ENCODE measurements around the gene GLB1L3.
A peak's percentile ranks its signal among the peaks of the same experiment; 100 is the strongest.

Gene GLB1L3

GRCh38 chr11:134334796-134335571 is 58.8 kb downstream of the GLB1L3 start:
- Histone ChIP-seq H3K36me3 (ENCODE audit: control insufficient read depth in 2 of 2, insufficient read depth in 1 of 2, low read length in 2 of 2) (peaks cover 0 to 3% of the 10 kb centered on the region in 2 experiments; a peak in 1 of 3 replicates), H3K4me1 (ENCODE audit: control insufficient read depth, insufficient read depth, low read length) (no peaks in the 10 kb centered on the region), H3K4me3 (ENCODE audit: low read depth, low read length) (no peak overlapping the region), H3K9me3 (ENCODE audit: control insufficient read depth, insufficient read depth, low read depth, low read length) (no peaks in the 10 kb centered on the region), H3K27ac (ENCODE audit: extremely low read depth, low read depth, low read length) (no peak overlapping the region)
- CTCF ChIA-PET: no interaction called here
- POLR2A ChIA-PET: no interaction called here
- TF ChIP-seq GLIS1 (tag by site-specific recombination; IDR thresholded peaks at IDR 0.05): peak; percentile 45; the same call in 1 of the 2 replicates
- no peak for TF ChIP-seq GLIS2 (tag by site-specific recombination; IDR thresholded peaks at IDR 0.05)
- TF ChIP-seq ZNF521 (tag by site-specific recombination; IDR thresholded peaks at IDR 0.05): no peak
- no peak for TF ChIP-seq ZSCAN16 (tag by site-specific recombination; IDR thresholded peaks at IDR 0.05)
- TF ChIP-seq SCRT2 (tag by site-specific recombination; IDR thresholded peaks at IDR 0.05): 0 out of 2 replicates have a peak, but pooled peaks have one; percentile 14
- no peak for TF ChIP-seq YY2 (tag by site-specific recombination; IDR thresholded peaks at IDR 0.05)
- TF ChIP-seq ZNF600 (tag by site-specific recombination; IDR thresholded peaks at IDR 0.05): no peak
- 0 out of 2 replicates have a peak, but pooled peaks have one; percentile 20 for TF ChIP-seq SCRT1 (tag by site-specific recombination; IDR thresholded peaks at IDR 0.05; ENCODE audit: borderline replicate concordance)
- no peak for TF ChIP-seq ZNF394 (tag by site-specific recombination; IDR thresholded peaks at IDR 0.05; ENCODE audit: borderline replicate concordance)
- no peak for TF ChIP-seq ZXDB (tag by site-specific recombination; IDR thresholded peaks at IDR 0.05)
- no peak for TF ChIP-seq ZNF660 (tag by site-specific recombination; IDR thresholded peaks at IDR 0.05)
- TF ChIP-seq PATZ1 (tag by site-specific recombination; IDR thresholded peaks at IDR 0.05): no peak

- TF ChIP-seq ZNF623 (tag by site-specific recombination; IDR thresholded peaks at IDR 0.05) (no peak), YY2 (tag by site-specific recombination; IDR thresholded peaks at IDR 0.05) (no peak), GFI1B (tag by site-specific recombination; IDR thresholded peaks at IDR 0.05) (no peak), ZNF16 (tag by site-specific recombination; IDR thresholded peaks at IDR 0.05; ENCODE audit: low read depth) (no peak), ZBTB7A (tag by site-specific recombination; IDR thresholded peaks at IDR 0.05; ENCODE audit: low read depth) (no peak), ZBTB49 (tag by site-specific recombination; IDR thresholded peaks at IDR 0.05; ENCODE audit: low read depth) (no peak), ZNF366 (tag by site-specific recombination; conservative IDR thresholded peaks at IDR 0.05) (no peak), GLI4 (tag by site-specific recombination; IDR thresholded peaks at IDR 0.05) (no peak), ZNF585B (tag by site-specific recombination; IDR thresholded peaks at IDR 0.05) (no peak), PRDM4 (tag by site-specific recombination; IDR thresholded peaks at IDR 0.05) (no peak), ZNF155 (tag by site-specific recombination; IDR thresholded peaks at IDR 0.05) (no peak), TRIM28 (IDR thresholded peaks at IDR 0.05; ENCODE audit: borderline replicate concordance, low read length) (no peak)
- Histone ChIP-seq H3K27ac (ENCODE audit: extremely low read depth, low read depth, low read length) (no peak overlapping the region), H3K36me3 (ENCODE audit: control insufficient read depth in 2 of 2, insufficient read depth in 1 of 2, low read length in 2 of 2) (peaks cover 0 to 3% of the 10 kb centered on the region in 2 experiments; a peak in 1 of 3 replicates), H3K9me3 (ENCODE audit: control insufficient read depth, insufficient read depth, low read depth, low read length) (no peaks in the 10 kb centered on the region), H3K4me1 (ENCODE audit: control insufficient read depth, insufficient read depth, low read length) (no peaks in the 10 kb centered on the region), H3K4me3 (ENCODE audit: low read depth, low read length) (no peak overlapping the region)
- POLR2A ChIA-PET: interaction anchor here (0.5 kb wide), 1 partner anchor 113 kb away, joined by 3 read pairs; the partner anchor contains the start of gene NCAPD3
- CTCF ChIA-PET: no interaction called here
These were observed 60.9 kb downstream of the GLB1L3 start for GRCh38 chr11:134337051-134337450.
